ENCODE results near the gene BCL7A. TPM values are rescaled to one million over a fixed set of nuclear protein-coding genes. Genes with fewer than 3 reads are reported as not detected.
"Not testable (repeated sequence)": the region's sequence is repeated elsewhere in the genome, so short reads cannot be mapped to it uniquely, and the experiment has no call there.

Gene BCL7A
- polyA plus RNA-seq (2013, experiment 1 of 2; ENCODE audit: insufficient read length) = 8.4 TPM
- polyA plus RNA-seq (2013, experiment 2 of 2; ENCODE audit: insufficient read length) = 6.8 TPM

DNA sequence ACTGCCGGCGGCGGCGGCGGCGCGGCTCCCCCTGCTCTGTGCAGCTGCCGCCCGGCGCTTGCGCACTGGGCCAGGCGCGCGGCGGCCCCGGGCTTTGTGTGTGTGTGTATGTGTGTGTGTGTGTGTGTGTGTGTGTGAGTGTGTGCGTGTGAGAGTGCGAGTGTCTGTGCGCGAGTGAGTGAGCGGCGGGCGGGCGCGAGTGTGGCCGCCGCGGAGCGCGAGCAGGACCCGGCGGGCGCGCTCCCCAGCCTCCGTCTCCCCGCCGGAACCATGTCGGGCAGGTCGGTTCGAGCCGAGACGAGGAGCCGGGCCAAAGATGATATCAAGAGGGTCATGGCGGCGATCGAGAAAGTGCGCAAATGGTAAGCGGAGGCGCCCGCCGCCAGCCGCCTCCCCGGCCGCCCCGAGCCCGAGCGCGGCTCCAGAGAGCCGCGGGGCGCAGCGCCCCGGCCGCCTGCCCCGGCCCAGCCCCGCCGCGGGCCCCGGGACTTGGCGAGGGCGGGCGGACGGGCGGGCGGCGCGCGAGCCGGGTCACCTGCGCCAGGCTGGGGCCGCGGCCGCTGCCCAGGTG, at the start of gene BCL7A:
BCL7A (plus strand) TSS at position 63 of the 571 bp plus-strand sequence; CDS start at position 271, 208 bp downstream.
- peak; percentile 80 for DNase-seq

- no peak for DNase-seq
These were observed 47.4 kb upstream of the BCL7A start for GRCh38 chr12:121974026-121974985.

DNA sequence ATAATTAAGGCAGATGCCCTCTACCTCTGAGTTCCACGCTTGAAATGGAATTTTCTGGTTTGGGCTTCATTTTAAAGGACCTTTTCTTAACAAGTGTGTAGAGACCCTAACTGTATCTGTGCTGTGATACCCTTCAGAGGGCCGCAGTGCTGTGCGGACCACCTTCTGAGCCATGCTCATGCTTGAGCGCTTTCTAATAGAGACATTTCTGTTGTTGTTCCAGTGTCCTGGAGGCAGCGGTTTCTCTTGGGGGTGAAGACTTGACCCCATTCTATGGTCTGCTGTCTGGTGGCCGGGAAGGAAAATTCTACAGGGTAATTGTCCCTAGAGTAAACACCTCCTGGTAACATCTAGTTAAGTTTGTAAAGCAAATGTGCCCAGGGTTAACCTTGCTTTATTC, 46.7 kb upstream of the BCL7A start:
- DNase-seq = no peak

- no peak for DNase-seq
These were observed 44.7 kb upstream of the BCL7A start for GRCh38 chr12:121976950-121977349.

DNA sequence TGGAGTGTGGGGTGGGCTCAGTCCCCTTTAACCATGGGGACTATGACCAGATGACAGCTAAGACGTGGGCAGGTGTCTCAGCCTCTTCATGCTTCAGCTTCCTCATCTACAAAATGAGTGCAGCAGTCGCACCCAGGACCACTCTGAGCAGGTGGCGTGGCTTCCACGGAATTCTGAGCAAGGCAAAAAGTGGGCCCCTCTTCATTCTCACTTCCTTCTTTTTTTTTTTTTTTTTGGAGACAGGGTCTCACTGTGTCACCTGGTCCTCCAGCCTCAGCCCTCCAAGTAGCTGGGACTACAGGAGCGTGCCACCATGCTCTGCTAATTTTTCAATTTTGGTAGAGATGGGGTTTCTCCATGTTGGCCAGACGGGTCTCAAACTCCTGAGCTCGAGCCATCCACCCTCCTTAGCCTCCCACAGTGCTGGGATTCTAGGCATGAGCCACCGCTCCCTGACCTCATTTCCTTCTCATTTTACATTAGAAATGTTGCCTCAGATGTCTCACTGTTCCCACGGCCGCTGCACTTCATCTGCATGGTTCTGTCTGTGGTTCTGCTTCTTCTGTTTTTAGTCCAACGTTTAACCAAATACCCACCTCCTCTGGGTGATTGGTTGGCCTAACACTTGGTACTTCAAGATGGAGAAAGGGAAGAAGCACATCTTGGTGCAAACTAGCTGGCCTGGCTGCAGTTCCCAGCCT, 41.3 kb upstream of the BCL7A start:
- DNase-seq = peak; percentile 42

- DNase-seq = no peak
These were observed 40.8 kb upstream of the BCL7A start for GRCh38 chr12:121980892-121981272.

- DNase-seq = no peak
These were observed 40.2 kb upstream of the BCL7A start for GRCh38 chr12:121981456-121981855.

GRCh38 chr12:121982950-121983349, 38.7 kb upstream of the BCL7A start:
- DNase-seq = no peak

GRCh38 chr12:121983536-121984210, 38.0 kb upstream of the BCL7A start:
- DNase-seq = no peak

DNA sequence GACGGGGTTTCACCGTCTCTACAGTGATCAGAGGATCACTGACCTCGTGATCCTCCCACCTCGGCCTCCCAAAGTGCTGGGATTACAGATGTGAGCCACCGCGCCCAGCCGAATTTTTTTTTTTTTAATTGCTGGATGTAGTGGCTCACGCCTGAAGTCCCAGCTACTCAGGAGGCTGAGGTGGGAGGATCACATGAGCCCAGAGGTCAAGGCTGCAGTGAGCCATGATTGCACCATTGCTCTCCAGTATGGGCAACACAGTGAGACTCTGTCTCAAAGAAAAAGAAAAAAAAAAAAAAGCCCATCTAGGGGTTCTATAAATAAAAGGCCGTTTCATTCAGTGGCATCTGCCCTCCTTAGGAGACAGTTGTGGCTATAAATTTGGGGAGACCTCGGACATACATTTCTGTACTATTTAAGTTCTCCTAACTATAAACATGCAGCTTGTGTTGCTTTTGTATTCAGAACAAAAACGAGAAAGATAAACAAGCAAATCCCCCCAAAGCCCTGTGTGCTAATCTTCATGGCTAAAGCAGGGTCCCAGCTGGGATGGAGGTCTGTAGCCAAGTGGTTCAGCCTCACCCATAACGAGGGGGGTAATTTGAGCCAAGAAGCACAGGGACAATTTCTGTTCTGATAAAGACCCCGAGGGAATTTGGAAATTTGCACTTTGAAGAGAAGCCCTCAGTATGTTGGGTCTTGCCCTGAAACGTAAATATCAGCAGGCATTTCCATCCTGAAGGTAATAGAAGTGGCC, 35.0 kb upstream of the BCL7A start:
- no peak for DNase-seq

DNA sequence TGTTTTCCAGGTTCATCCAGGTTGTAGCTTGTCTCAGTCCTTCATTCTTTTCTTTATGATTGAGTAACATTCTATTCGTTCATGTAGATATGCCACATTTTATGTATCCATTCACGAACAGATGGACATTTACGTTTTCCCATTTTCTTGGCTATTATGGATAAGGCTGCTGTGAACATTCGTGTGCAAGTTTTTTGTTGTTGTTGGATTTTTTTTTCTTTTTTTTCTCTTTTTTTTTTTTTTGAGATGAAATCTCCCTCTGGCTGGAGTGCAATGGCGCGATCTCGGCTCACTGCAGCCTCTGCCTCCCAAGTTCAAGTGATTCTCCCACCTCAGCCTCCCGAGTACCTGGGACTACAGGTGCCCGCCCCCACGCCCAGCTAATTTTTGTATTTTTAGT, 33.2 kb upstream of the BCL7A start:
- not testable (repeated sequence) for DNase-seq

- no peak for DNase-seq
These were observed 32.2 kb upstream of the BCL7A start for GRCh38 chr12:121989276-121990113.

GRCh38 chr12:121990114-121990647, 31.5 kb upstream of the BCL7A start:
- DNase-seq = no peak

- peak; percentile 4 for DNase-seq
These were observed 30.7 kb upstream of the BCL7A start for GRCh38 chr12:121990692-121991603.

GRCh38 chr12:121992059-121992879, 29.4 kb upstream of the BCL7A start:
- DNase-seq = peak; percentile 98

DNA sequence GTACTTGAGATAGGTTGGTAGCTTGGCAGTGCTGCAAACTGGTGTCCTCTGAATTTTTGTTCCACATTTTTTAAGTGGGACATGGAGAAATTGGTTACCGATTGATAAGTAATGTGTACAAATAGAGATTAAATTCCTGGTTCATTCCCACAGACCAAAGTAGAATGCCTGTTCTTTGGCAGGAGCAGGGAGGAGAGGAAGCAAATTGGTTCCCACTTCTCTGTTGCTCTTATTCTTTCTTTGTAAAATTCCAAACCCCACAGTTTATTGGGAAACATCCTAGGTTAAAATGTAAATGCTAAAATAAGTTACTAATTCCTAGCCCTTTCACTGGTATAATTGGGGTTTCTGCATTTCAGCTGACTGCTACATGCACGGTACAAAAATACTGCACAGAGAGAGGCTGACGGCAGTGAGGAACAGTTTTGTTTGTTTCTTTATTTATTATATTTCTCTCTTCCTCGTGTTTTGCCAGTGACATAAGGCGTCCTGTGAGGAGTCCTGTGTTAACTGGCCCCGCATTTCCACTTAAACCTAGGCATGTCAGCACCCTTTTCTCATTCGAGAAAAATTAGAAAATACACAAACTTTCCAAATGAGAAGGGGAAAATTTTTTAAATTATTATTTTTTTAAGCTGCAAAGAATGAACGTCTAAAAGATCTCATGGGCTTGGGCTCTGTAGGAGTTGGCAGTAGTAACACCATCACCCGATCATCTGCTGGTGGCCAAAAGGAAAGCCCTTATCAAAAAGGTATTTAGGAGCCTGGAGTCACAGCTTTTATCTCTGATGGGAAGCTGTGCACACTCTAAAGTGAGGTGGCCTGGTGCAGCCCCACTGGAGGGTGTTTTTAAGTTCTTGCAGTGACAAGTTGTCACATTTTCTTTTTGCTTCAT, 25.4 kb upstream of the BCL7A start:
- no peak for DNase-seq

DNA sequence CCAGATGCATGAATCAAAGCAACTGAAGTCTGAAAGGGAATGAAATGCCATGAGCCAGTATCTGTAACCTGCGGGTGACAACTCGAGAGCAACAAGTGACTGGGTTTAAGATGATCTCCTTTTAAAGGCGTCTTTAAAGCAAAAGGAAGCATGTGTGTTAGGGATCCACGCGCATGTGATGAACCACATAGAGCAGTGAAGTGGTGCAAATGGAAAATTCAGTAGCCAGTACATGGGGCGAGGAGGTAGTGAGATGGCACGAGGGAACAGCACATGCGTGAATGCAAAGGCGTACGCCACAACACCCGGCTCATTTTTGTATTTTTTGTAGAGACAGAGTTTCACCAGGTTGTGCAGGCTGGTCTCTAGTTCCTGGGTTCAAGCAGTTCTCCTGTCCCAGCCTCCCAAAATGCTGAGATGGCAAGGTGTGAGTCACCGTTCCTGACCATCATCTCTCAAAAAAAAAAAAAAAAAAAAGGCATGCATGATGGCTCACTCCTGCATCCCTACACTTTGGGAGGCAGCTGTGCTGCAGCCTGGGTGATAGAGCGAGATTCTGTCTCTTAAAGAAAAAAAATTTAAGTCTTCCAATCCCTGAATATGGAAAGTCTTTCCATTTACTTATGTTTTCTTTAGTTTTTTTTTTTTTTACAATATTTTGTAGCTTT, 24.6 kb upstream of the BCL7A start:
- peak; percentile 27 for DNase-seq
